K562 (cell line): ENCODE data around the gene SHISAL1. TPM values are rescaled to one million over a fixed set of nuclear protein-coding genes. Genes with fewer than 3 reads are reported as not detected.
"Not testable (repeated sequence)": the region's sequence is repeated elsewhere in the genome, so short reads cannot be mapped to it uniquely, and the experiment has no call there.

ENCODE experiments used
- ATAC-seq: fragments of 200-7000 bp; cut with Tn5 transposase; 3 replicates; pipeline ENCODE4 v1.9.1; 2020; ENCODE audit warnings: moderate library complexity
- BruUV-seq: library from RNA; stranded (reverse); fragments of 400-500 nt; replicated peaks from 2 replicates; lab custom pipeline; 2021; lab: Mats Ljungman, UMichigan
- CTCF ChIA-PET: fragments of 300-600 bp; formaldehyde crosslinking; extraction: SDS; loops from one replicate; lab custom pipeline; 2021; ENCODE audit warnings: low intra/inter-chr PET ratio; lab: Yijun Ruan, JAX
- POLR2A ChIA-PET: fragments of 300-600, 350-650 bp; sonication (Branson Sonifier 250); formaldehyde crosslinking; extraction: SDS; loops from one replicate; lab custom pipeline; 2021; ENCODE audit warnings: antibody characterized with exemption, inconsistent platforms; lab: Yijun Ruan, JAX
- DNase-seq, 4 experiments: peaks; one replicate each; pipeline versions ENCODE4 v3.0.0 to v3.0.0-alpha.2; 2011 to 2018; ENCODE audit warnings: low spot score in 3 of 4, mixed read lengths in 3 of 4; ENCODE audit errors: extremely low read depth in 1 of 4
- FAIRE-seq: peaks from 2 replicates; lab custom pipeline; 2011; peaks lifted over from hg19 to GRCh38; lab: Jason Lieb, UNC
- H2AFZ ChIP-seq: 2 replicates; pipeline ENCODE4 v1.6.0; 2011; ENCODE audit warnings: low read depth, low read length, control low read depth, inconsistent platforms
- H3K27ac ChIP-seq: fragments of 200-600 bp; 3 replicates; pipeline ENCODE4 v1.8.0; 2011; ENCODE audit warnings: low read depth, mild to moderate bottlenecking, control low read depth, inconsistent platforms, low read length, moderate library complexity, mixed read lengths; ENCODE audit errors: extremely low read depth
- H3K27me3 ChIP-seq, 2 experiments: fragments of 300-600 bp in 1 of 2; 2 replicates in 1 of 2; 3 replicates in 1 of 2; pipeline versions ENCODE4 v1.6.0 to v1.8.0; 2011; ENCODE audit warnings: inconsistent platforms in 2 of 2, low read length in 2 of 2, mild to moderate bottlenecking in 1 of 2, mixed read lengths in 1 of 2, moderate library complexity in 1 of 2; ENCODE audit not compliant: control insufficient read depth in 2 of 2, insufficient read depth in 2 of 2
- H3K36me3 ChIP-seq: fragments of 300-600 bp; 3 replicates; pipeline ENCODE4 v1.8.0; 2011; ENCODE audit warnings: mild to moderate bottlenecking, low read length, inconsistent platforms; ENCODE audit not compliant: control insufficient read depth, insufficient read depth
- H3K4me1 ChIP-seq, 2 experiments: fragments of 200-600 bp in 1 of 2; replicated peaks in 1 of 2; 2 replicates in 1 of 2; 3 replicates in 1 of 2; pipeline versions ENCODE4 v1.5.1 to v1.8.0; 2011; ENCODE audit warnings: inconsistent platforms in 2 of 2, low read length in 2 of 2, mild to moderate bottlenecking in 1 of 2, mixed read lengths in 1 of 2, moderate library complexity in 1 of 2; ENCODE audit not compliant: control insufficient read depth in 2 of 2, insufficient read depth in 2 of 2
- H3K4me2 ChIP-seq: 2 replicates; pipeline ENCODE4 v1.6.1; 2011; ENCODE audit warnings: low read length, control low read depth, inconsistent platforms, mixed read lengths; ENCODE audit not compliant: insufficient read depth
- H3K4me3 ChIP-seq: fragments of 200-600 bp; sonication (generic), shearing (Covaris generic); 2 replicates; pipeline ENCODE4 v1.5.1; 2016; ENCODE audit warnings: control low read depth, inconsistent platforms
- H3K79me2 ChIP-seq: fragments of 200-600 bp; 3 replicates; pipeline ENCODE4 v1.8.0; 2011; ENCODE audit warnings: low read length, inconsistent platforms; ENCODE audit not compliant: control insufficient read depth, insufficient read depth
- H3K9ac ChIP-seq, 2 experiments: 2 replicates each; pipeline versions ENCODE4 v1.6.0 to v1.6.1; 2011; ENCODE audit warnings: low read depth in 2 of 2, low read length in 2 of 2, control low read depth in 1 of 2, inconsistent platforms in 1 of 2, mild to moderate bottlenecking in 1 of 2, mixed read lengths in 1 of 2; ENCODE audit not compliant: insufficient read depth in 1 of 2
- H3K9me1 ChIP-seq: one replicate; pipeline ENCODE4 v1.6.0; 2011; ENCODE audit warnings: inconsistent platforms, mild to moderate bottlenecking, low read length, moderate library complexity; ENCODE audit not compliant: control insufficient read depth, insufficient read depth
- H3K9me3 ChIP-seq: replicated peaks from 2 replicates; pipeline ENCODE4 v1.5.1; 2011; ENCODE audit warnings: low read depth, low read length, inconsistent platforms; ENCODE audit not compliant: control insufficient read depth, insufficient read depth
- H4K20me1 ChIP-seq: replicated peaks from 2 replicates; pipeline ENCODE4 v1.6.1; 2011; ENCODE audit warnings: low read length, inconsistent platforms, mixed read lengths; ENCODE audit not compliant: control insufficient read depth, insufficient read depth
- ARNT ChIP-seq, 2 experiments: fragments of 450-650 bp; IDR thresholded peaks; 2 replicates each; pipeline ENCODE4 v1.6.1; 2016; ENCODE audit warnings: mild to moderate bottlenecking in 1 of 2
- C11orf30 ChIP-seq: fragments of 450-650 bp; IDR thresholded peaks from 2 replicates; pipeline ENCODE4 v1.6.1; 2016; ENCODE audit warnings: low read depth, mild to moderate bottlenecking
- TRIM24 ChIP-seq, 2 experiments: fragments of 450-650 bp; IDR thresholded peaks; 2 replicates each; pipeline ENCODE4 v1.6.1; 2016
- XRCC4 ChIP-seq: IDR thresholded peaks from one replicate; pipeline ENCODE4 v1.6.1; 2011; ENCODE audit not compliant: insufficient read depth, insufficient read length; ENCODE audit errors: extremely low read depth
- ZNF12 ChIP-seq: sonication (generic); formaldehyde crosslinking; IDR thresholded peaks from 2 replicates; pipeline ENCODE4 v1.4.0; 2020; ENCODE audit warnings: mild to moderate bottlenecking, missing genetic modification reagents
- ZNF507 ChIP-seq: conservative IDR thresholded peaks from 2 replicates; pipeline ENCODE4 v1.6.1; 2017; ENCODE audit warnings: missing genetic modification characterization, missing compliant biosample characterization
- WGBS: fragments of 100-300 bp; shearing (Covaris generic); methylation state at CpG from one replicate; pipeline ENCODE4 v1.1.6; 2016; ENCODE audit warnings: low coverage, mixed read lengths; ENCODE audit not compliant: insufficient coverage; ENCODE audit errors: missing lambda C conversion rate; 5-methylcytosine and 5-hydroxymethylcytosine counted together
- in situ Hi-C: fragments of 300-500 bp; cut with MboI; formaldehyde crosslinking; loops from 4 replicates; pipeline ENCODE4 v1.15.0; 2018; ENCODE audit warnings: inconsistent platforms, mixed read lengths
- intact Hi-C: fragments of 100-400 bp; cut with micrococcal nuclease; formaldehyde crosslinking; loops from 2 replicates; pipeline ENCODE4 v1.14.2; 2022
- polyA plus RNA-seq, 8 experiments: library from polyadenylated mRNA; depleted of rRNA in 4 of 8; stranded (reverse) in 5 of 8; unstranded in 3 of 8; fragments of >200 nt; fragmentation: Nextera tagmentation in 2 of 8; fragmentation: Illumina TruSeq in 1 of 8; extraction: Ambion mirVana in 2 of 8; extraction: Trizol in 1 of 8; gene quantifications; 2 replicates each; pipeline versions ENCODE4 v1.2.1 to v1.2.3, GENCODE V29; 2011 to 2014; ENCODE audit warnings: inconsistent platforms in 1 of 8, missing spikeins in 1 of 8
- total RNA-seq, 7 experiments: library from RNA; depleted of rRNA in 6 of 7; stranded (reverse); fragments of >200 nt in 6 of 7; fragmentation: Illumina TruSeq in 2 of 7; extraction: Trizol in 2 of 7; gene quantifications; 2 replicates each; pipeline versions ENCODE4 v1.2.1 to v1.2.3, GENCODE V29; 2011 to 2021; ENCODE audit warnings: low replicate concordance in 1 of 7
- TF ChIP-seq, protein P1 (sequence below): fragments of 250-450 bp; sonication (Bioruptor Pico); IDR thresholded peaks from 2 replicates; pipeline ENCODE4 v1.5.0; 2021; ENCODE audit warnings: mild to moderate bottlenecking, borderline replicate concordance

Gene SHISAL1
- total and polyA plus RNA-seq, 9 of the 15 experiments (the other 6 are each of a cell fraction or from before 2014, with no cell fraction given), result not detected

DNA sequence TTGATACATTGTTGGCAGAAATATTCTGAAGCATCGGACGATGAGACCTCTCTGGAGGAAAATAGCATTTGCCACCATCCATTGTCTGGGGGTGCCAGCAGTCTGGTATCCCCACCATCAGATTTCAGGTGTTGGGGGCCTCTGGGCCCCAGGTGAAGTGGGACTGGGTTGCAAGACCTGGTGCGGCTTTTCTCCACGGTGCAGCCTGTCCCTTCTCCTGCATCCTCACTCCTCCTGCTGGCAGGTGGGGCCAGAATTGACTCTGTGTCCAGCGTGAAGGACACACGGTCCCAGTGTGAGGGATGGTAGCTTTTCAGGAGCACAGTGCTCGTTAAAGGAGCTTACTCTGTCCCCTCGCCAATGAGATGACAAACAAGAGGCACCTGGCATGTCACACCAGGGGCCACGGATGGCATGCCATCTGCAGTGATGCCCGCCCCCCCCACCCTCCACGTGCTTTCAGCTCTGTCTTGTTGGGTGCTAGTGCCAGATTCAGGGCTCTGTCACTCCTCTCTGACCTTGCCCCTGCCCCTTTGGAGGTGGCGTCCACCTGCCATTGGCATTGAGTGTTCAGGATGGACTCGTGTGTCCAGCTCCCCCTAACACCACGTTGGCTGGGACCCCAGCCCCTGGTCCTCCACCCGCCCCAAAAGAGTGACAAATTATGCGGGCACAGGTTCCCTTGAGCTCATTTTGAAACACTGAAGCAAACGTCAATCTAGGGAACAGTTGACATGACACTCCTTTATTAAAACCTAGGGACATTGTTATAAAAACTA, 69.6 kb downstream of the SHISAL1 start:
- DNase-seq, result no peak
- H4K20me1 ChIP-seq, result no peaks in the 10 kb centered on the region
- H2AFZ ChIP-seq, result no peak overlapping the region
- no peak overlapping the region for H3K4me2 ChIP-seq
- H3K4me1 ChIP-seq, result no peaks in the 10 kb centered on the region
- TF ChIP-seq TRIM24 (IDR thresholded peaks at IDR 0.05) (no peak), C11orf30 (no peak), ZNF12 (CRISPR knock-in tag) (no peak), ARNT (IDR thresholded peaks at IDR 0.05) (no peak), XRCC4 (no peak), ZNF507 (tag) (no peak)
- TF ChIP-seq, protein P1, sequence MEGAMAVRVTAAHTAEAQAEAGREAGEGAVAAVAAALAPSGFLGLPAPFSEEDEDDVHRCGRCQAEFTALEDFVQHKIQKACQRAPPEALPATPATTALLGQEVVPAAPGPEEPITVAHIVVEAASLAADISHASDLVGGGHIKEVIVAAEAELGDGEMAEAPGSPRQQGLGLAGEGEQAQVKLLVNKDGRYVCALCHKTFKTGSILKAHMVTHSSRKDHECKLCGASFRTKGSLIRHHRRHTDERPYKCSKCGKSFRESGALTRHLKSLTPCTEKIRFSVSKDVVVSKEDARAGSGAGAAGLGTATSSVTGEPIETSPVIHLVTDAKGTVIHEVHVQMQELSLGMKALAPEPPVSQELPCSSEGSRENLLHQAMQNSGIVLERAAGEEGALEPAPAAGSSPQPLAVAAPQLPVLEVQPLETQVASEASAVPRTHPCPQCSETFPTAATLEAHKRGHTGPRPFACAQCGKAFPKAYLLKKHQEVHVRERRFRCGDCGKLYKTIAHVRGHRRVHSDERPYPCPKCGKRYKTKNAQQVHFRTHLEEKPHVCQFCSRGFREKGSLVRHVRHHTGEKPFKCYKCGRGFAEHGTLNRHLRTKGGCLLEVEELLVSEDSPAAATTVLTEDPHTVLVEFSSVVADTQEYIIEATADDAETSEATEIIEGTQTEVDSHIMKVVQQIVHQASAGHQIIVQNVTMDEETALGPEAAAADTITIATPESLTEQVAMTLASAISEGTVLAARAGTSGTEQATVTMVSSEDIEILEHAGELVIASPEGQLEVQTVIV (CRISPR knock-in tag), result no peak
- TF ChIP-seq, all 486 proteins: peak for 0
- Histone ChIP-seq H3K27ac (no peak overlapping the region), H3K9ac (no peak overlapping the region), H3K27me3 (peaks cover 0 to 4% of the 10 kb centered on the region in 2 experiments; a peak in 1 of 5 replicates), H3K36me3 (no peaks in the 10 kb centered on the region), H3K79me2 (no peaks in the 10 kb centered on the region), H3K4me3 (no peak overlapping the region), H3K9me3 (no peaks in the 10 kb centered on the region), H3K9me1 (no peaks in the 10 kb centered on the region)
- ATAC-seq (no peak), FAIRE-seq (no peak)
- ChIA-PET CTCF (no interaction called here), POLR2A (no interaction called here)
- in situ Hi-C loops (no loop called here), intact Hi-C loops (no loop called here)
- no TSS peak for BruUV-seq
- 4% methylated on average over 8 of the region's 17 CpGs for WGBS

DNA sequence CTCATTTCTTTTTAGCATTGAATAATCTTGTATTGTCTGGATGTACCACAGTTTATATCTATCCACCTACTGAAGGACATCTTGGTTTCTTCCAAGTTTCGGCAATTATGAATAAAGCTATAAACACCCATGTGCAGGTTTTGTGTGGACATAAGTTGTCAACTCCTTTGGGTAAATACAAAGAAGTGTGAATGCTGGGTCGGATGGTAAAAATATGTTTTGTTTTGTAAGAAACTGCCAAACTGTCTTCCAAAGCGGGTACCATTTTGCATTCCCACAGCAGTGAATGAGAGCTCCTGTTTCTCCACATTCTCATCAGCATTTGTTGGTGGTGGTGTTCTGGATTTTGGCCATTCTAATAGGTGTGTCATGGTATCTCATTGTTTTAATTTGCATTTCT, 71.6 kb downstream of the SHISAL1 start:
- H3K36me3 ChIP-seq, H3K4me1 ChIP-seq, ATAC-seq, H3K4me2 ChIP-seq, CTCF ChIA-PET, BruUV-seq, H3K27me3 ChIP-seq, H3K27ac ChIP-seq, DNase-seq, H3K9ac ChIP-seq, H3K4me3 ChIP-seq, H3K9me1 ChIP-seq, POLR2A ChIA-PET, H3K9me3 ChIP-seq, H4K20me1 ChIP-seq, in situ Hi-C loops, H3K79me2 ChIP-seq, FAIRE-seq, H2AFZ ChIP-seq, intact Hi-C loops: not testable (repeated sequence)
- 3% methylated on average over 3 of the region's 3 CpGs for WGBS
